Thoracic aorta (tissue), 2 donors: Measurements from ENCODE around the gene TINCR. TPM values are rescaled to one million over a fixed set of nuclear protein-coding genes. Genes with fewer than 3 reads are reported as not detected.

Source experiments
- ATAC-seq: fragments of 150-250 bp; one replicate; pipeline ENCODE4 v1.8.0; 2017; ENCODE audit warnings: low read depth; ENCODE audit not compliant: insufficient number of reproducible peaks, low FRiP score
- DNase-seq: peaks from one replicate; pipeline ENCODE4 v3.0.0-alpha.2; 2020; ENCODE audit warnings: low spot score
- H3K27ac ChIP-seq, 2 donors: fragments of 200-600 bp; sonication (generic); 1 replicate in 1 of 2; 2 replicates in 1 of 2; pipeline ENCODE4 v1.5.1; 2016; ENCODE audit warnings: mild to moderate bottlenecking in 2 of 2, moderate library complexity in 2 of 2
- H3K27me3 ChIP-seq: fragments of 200-600 bp; sonication (generic); replicated peaks from 2 replicates; pipeline ENCODE4 v1.6.0; 2016; ENCODE audit warnings: mild to moderate bottlenecking; ENCODE audit not compliant: insufficient read depth
- H3K36me3 ChIP-seq: fragments of 200-600 bp; sonication (generic); one replicate; pipeline ENCODE4 v1.5.1; 2016
- H3K4me1 ChIP-seq, 2 donors: fragments of 200-600 bp; sonication (generic); 1 replicate in 1 of 2; 2 replicates in 1 of 2; pipeline versions ENCODE4 v1.5.1 to v1.6.0; 2016; ENCODE audit warnings: low read depth in 2 of 2, mild to moderate bottlenecking in 1 of 2; ENCODE audit not compliant: control insufficient read depth in 1 of 2
- H3K4me3 ChIP-seq: fragments of 200-600 bp; sonication (generic); 2 replicates; pipeline ENCODE4 v1.5.1; 2016; ENCODE audit warnings: mild to moderate bottlenecking
- H3K9me3 ChIP-seq: fragments of 200-600 bp; sonication (generic); 2 replicates; pipeline ENCODE4 v1.5.1; 2016
- total RNA-seq, 2 donors: library from RNA; depleted of rRNA; stranded (reverse); fragments of >200 nt; gene quantifications; one replicate each; pipeline versions ENCODE4 v1.1.0 to v1.2.3, GENCODE V29; 2016
- TF ChIP-seq, protein P1 (sequence below): fragments of 200-600 bp; sonication (generic); IDR thresholded peaks from one replicate; pipeline ENCODE4 v1.5.1; 2019; ENCODE audit warnings: antibody characterized with exemption

The TINCR gene
- total RNA-seq, 2 donors from 2014 or later, result 0.56 to 2.0 TPM

DNA sequence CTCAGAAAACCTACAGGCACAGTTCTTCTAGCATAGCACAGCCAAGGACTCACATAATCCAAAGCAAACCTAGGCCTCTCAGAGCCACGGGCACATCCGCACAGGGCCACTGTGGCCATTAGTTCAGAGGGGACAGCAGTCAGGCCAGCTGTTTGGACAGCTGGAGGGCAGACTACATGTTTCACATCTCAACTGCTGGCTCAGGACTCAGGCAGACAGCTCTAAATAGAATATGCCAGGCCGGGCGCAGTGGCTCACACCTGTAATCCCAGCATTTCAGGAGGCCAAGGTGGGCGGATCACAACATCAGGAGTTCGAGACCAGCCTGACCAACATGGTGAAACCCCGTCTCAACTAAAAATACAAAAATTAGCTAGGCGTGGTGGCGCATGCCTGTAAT lies 28.0 kb upstream of the TINCR start:
- Histone ChIP-seq H3K36me3 (peaks cover 90% of the 10 kb centered on the region), H3K9me3 (no peaks in the 10 kb centered on the region), H3K4me3 (no peak overlapping the region), H3K27me3 (no peaks in the 10 kb centered on the region), H3K27ac (no peak overlapping the region), H3K4me1 (no peaks in the 10 kb centered on the region)
- DNase-seq, result no peak
- TF ChIP-seq, protein P1, sequence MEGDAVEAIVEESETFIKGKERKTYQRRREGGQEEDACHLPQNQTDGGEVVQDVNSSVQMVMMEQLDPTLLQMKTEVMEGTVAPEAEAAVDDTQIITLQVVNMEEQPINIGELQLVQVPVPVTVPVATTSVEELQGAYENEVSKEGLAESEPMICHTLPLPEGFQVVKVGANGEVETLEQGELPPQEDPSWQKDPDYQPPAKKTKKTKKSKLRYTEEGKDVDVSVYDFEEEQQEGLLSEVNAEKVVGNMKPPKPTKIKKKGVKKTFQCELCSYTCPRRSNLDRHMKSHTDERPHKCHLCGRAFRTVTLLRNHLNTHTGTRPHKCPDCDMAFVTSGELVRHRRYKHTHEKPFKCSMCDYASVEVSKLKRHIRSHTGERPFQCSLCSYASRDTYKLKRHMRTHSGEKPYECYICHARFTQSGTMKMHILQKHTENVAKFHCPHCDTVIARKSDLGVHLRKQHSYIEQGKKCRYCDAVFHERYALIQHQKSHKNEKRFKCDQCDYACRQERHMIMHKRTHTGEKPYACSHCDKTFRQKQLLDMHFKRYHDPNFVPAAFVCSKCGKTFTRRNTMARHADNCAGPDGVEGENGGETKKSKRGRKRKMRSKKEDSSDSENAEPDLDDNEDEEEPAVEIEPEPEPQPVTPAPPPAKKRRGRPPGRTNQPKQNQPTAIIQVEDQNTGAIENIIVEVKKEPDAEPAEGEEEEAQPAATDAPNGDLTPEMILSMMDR, result no peak
- no peak for ATAC-seq

- Histone ChIP-seq H3K36me3 (peaks cover 93% of the 10 kb centered on the region), H3K4me3 (no peak overlapping the region), H3K9me3 (no peaks in the 10 kb centered on the region), H3K4me1 (no peaks in the 10 kb centered on the region), H3K27ac (no peak overlapping the region), H3K27me3 (no peaks in the 10 kb centered on the region)
- ATAC-seq (no peak), DNase-seq (no peak)
- TF ChIP-seq, protein P1, result no peak
Observed at GRCh38 chr19:5595129-5595528, 27.4 kb upstream of the TINCR start.

- Histone ChIP-seq H3K36me3 (peaks cover 93% of the 10 kb centered on the region), H3K4me3 (no peak overlapping the region)
Observed at GRCh38 chr19:5594521-5594950, 26.8 kb upstream of the TINCR start.

DNA sequence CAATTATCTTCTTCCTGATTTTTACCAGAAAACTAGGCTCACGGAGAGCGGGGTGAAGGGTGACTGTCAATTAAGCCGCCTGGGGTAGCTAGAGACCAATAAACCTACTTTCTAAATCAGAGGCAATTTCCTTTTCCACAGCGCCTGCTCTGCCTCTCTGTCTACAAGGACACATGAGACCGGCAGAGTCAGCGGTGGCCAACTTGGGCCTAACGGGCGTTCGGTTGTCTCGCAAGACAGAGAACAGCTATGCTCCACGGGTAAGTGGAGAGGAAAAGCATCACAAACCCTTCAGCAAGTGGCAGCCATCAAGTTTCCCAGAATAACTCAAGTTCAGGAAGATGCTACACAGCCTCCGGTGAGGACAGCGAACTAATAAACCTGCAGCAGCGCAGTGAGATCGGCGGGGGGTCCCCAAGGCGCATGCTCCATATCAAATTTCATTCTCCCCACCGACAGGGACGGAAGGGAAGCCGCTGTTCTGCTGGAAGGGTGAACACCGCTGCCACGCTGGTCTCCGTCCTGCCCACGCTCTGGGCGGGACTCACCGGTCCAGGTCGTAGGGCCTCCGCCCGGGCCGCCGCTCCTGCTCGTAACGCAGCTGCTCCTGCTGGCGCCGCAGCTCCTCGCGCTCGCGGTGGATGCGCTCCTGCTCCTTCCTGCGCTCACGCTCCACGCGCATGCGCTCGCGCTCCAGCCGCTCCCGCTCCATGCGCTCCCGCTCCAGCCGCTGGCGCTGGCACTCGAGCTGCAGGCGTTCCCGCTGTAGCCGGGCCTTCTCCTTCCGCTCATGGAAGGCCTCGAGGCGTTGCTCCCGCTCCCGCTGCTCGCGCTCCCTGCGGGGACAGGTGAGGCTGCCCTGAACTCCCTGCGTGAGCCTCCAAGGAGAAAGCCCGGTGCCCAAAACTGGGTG lies 25.8 kb upstream of the TINCR start:
- ATAC-seq (no peak), DNase-seq (no peak)
- no peaks in the 10 kb centered on the region for H3K9me3 ChIP-seq
- no peaks in the 10 kb centered on the region for H3K4me1 ChIP-seq
- no peaks in the 10 kb centered on the region for H3K27me3 ChIP-seq
- peaks cover 93% of the 10 kb centered on the region for H3K36me3 ChIP-seq
- H3K27ac ChIP-seq, result no peak overlapping the region
- H3K4me3 ChIP-seq, result no peak overlapping the region
- TF ChIP-seq, protein P1, result no peak

More at GRCh38 chr19:5594521-5594950, 26.8 kb upstream of the TINCR start:
- no peaks in the 10 kb centered on the region for H3K4me1 ChIP-seq
- DNase-seq (no peak), ATAC-seq (no peak)
- no peaks in the 10 kb centered on the region for H3K9me3 ChIP-seq
- no peak overlapping the region for H3K27ac ChIP-seq
- TF ChIP-seq, protein P1, result no peak
- no peaks in the 10 kb centered on the region for H3K27me3 ChIP-seq

- H3K9me3 ChIP-seq, result no peaks in the 10 kb centered on the region
- DNase-seq (no peak), ATAC-seq (no peak)
- H3K36me3 ChIP-seq, result peaks cover 88% of the 10 kb centered on the region
- TF ChIP-seq, protein P1, result no peak
- H3K4me3 ChIP-seq, result no peak overlapping the region
- no peaks in the 10 kb centered on the region for H3K27me3 ChIP-seq
- H3K4me1 ChIP-seq, result no peaks in the 10 kb centered on the region
- no peak overlapping the region for H3K27ac ChIP-seq
Observed at GRCh38 chr19:5592531-5593342, 25.0 kb upstream of the TINCR start.
